HG02642 (cell line): ENCODE data around the gene MTHFR.
A peak's percentile ranks its signal among the peaks of the same experiment; 100 is the strongest.

Experiments used
- ATAC-seq: cut with Tn5 transposase; IDR thresholded peaks from one replicate; pipeline ENCODE4 v1.9.1; 2021; ENCODE audit warnings: mild to moderate bottlenecking; ENCODE audit not compliant: unreplicated experiment, poor library complexity

The MTHFR gene

GRCh38 chr1:11805422-11806306, at the start of gene MTHFR, which contains the start of gene CLCN6:
Gene MTHFR (minus strand): TSS chr1:11805964. CDS start chr1:11803116, 2,848 bp downstream.
Gene CLCN6 (plus strand): TSS chr1:11806191. CDS start chr1:11806263, 72 bp downstream.
- ATAC-seq, result peak; percentile 87

GRCh38 chr1:11855430-11855829, 49.7 kb upstream of the MTHFR start:
- no peak for ATAC-seq

GRCh38 chr1:11854519-11854918, 48.8 kb upstream of the MTHFR start:
- no peak for ATAC-seq

DNA sequence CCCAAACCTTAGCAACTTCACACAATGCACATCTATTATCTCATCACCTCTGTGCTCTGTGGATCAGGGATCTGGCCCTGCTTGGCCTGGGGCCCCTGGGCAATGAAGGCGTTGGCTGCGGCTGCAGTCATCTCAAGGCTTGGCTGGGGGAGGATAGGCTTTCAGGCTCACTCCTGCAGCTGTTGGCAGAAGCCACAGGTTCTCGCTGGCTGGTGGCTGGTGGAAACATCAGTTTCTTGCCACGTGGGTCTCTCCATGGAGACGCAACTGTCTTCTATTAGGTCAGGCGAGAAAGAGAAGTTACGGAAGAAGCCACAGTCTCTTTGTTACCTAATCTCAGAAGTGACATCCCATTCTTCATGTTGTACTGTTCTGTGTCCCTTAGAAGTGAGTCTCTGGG, 45.4 kb upstream of the MTHFR start:
- ATAC-seq, result no peak

- no peak for ATAC-seq
These were observed 44.4 kb upstream of the MTHFR start for GRCh38 chr1:11850156-11850555.

DNA sequence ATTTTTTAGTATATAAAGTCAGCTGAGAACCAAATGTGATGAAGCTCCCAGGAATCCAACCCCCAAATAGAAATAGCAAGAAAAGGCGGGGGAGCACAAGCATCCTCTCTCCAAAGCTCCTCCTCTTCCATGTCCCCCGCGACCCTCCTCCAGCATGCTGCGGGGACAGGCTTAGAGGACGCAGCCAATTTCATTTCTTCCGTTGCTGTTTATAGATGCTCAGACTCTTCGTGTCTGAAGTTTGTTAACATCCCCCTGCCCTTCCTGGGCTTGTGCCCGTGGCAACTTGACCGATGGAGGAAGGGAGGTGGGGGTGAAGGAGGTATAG, 42.6 kb upstream of the MTHFR start:
- ATAC-seq, result no peak

GRCh38 chr1:11847667-11848372, 42.1 kb upstream of the MTHFR start, which contains the start of gene NPPA:
Gene NPPA (minus strand): TSS chr1:11847783. CDS start chr1:11847684, 99 bp downstream.
- no peak for ATAC-seq

DNA sequence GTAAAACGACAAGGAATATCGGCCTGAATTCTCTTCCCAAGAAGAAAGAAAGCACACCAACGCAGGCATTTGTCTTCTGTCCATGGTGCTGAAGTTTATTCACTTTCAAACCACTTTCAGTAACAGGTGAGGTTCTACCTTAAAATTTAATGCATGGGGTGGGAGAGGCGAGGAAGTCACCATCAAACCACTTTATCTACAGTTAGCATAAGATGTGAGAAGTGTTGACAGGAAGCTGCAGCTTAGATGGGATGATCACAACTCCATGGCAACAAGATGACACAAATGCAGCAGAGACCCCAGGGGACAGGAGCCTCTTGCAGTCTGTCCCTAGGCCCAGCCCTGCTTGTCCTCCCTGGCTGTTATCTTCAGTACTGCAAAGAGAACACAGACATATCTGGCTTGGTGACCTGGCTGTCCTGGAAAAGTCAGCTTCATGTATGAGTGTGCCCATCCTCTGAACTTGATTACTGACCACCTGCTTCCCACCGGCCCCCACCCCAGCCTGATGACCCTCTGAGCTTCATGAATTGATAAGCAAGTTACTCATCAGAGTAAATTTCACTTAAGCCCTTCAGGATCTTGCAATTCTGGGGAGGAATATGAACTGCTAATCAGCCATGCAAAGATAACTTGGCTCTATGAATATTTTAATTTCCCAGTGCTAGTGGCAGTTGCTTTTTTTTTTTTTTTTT, 40.0 kb upstream of the MTHFR start:
- ATAC-seq, result no peak

DNA sequence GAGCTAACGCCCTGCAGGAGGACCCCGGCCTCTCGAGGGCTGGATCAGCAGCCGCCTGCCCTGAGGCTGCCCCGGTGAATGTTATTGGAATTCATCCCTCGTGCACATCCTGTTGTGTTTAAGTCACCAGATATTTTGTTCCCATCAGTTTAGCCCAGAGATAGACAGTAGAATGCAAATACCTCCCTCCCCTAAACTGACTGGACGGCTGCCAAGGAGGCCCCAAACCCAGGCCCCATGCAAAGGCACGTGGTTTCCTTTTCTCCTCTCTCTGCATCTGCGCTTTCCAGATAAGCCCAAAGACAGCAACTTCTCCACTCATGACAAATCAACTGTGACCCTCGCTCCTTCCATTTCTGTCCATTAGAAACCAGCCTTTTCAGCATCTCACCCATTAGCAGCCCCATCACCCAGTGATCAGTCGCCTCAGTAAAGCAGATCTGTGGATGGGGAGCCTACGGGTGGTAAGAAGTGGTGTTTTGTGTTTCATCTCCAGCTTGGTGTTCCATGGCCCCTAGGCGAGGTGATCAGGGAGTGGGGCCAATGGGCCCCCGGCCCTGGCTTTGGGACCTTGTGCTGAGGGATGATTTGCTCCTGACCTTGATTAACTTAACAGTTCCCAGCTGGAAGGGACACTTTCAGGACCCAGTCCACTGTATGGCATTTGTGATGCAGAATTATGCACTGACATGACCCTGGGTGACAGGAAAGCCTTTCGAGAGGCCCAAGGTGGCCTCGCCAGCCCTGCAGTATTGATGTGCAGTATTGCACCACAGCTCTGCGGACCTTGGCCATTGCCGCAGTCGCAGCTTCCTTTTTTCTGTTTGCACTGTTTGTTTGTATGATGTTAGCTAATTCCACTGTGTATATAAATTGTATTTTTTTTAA, 36.6 kb upstream of the MTHFR start:
- ATAC-seq, result no peak

DNA sequence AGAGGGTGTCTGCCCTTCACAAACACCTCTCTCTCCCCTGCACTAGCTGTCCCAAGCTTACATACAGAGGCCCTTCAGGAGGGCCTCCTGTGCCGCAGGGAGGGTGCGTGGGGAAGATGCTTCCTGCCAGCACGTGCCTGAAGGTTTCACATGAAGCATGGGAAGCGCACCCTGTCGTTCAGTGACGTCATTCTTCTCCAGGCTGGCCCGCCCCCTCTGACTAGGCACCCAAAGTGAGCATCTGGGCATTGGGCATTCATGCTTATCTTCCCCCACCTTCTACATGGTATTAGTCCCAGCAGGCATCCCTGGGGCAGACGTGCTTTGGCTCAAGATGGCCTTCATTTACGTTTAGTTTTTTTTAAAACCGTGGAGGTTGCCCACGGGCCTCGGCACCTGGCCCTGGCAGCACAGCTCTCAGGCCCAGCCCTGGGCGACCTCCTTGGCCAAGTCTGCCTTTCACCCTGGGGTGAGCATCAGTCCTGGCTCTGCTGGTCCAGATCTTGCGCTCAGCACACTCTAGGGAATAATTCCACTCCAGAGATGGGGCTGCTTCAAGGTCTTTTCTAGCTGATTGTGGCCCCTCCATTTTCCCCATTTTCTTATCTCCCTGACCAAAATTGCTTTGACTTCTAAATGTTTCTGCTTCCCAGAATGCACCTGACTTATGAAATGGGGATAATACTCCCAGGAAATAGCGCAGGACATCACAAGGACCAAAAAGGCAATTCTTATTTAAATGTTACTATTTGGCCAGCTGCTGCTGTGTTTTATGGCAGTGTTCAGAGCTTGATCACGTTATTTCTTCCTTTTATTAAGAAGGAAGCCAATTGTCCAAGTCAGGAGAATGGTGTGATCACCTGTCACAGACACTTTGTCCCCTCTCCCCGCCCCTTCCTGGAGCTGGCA, 35.7 kb upstream of the MTHFR start:
- ATAC-seq, result no peak

GRCh38 chr1:11839727-11840705, 34.3 kb upstream of the MTHFR start:
- no peak for ATAC-seq

DNA sequence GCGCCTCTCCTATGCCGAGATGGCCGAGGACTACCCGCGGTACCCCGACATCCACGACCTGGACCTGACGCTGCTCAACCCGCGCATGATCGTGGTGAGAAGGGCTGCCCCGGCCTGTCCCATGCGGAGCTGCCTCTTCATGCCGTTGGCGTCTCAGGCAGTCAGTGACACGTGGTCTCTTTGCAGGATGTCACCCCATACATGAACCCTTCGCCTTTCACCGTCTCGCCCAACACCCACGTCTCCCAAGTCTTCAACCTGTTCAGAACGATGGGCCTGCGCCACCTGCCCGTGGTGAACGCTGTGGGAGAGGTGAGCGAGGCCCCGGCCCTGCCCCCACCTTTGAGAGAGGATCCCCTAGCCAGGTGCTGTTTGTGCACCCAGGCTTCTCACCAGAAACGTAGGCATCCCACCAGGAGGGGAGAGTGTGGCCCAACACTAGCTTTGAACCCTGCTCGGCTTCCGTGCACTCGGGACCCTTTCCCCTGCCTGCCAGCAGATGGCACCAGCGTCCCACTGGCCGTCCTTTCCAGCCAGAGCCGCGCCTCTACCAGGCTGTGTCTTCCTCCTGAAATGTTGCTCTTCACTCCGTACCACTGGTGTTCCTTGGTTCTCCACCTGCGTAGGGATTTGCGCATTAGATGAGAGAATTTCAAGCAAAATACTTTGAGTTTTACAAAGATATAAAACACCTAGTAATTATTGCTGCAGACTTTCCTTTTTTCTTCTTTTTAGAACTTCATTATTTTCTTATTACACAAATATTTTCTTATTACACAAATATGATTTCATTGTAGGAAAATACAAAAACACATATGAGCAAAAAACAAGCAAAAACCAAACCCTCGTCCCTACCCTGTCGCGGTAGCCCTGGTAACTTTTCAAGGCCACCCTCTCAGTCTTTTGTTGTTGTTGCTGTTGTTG, 32.8 kb upstream of the MTHFR start:
- ATAC-seq, result no peak

DNA sequence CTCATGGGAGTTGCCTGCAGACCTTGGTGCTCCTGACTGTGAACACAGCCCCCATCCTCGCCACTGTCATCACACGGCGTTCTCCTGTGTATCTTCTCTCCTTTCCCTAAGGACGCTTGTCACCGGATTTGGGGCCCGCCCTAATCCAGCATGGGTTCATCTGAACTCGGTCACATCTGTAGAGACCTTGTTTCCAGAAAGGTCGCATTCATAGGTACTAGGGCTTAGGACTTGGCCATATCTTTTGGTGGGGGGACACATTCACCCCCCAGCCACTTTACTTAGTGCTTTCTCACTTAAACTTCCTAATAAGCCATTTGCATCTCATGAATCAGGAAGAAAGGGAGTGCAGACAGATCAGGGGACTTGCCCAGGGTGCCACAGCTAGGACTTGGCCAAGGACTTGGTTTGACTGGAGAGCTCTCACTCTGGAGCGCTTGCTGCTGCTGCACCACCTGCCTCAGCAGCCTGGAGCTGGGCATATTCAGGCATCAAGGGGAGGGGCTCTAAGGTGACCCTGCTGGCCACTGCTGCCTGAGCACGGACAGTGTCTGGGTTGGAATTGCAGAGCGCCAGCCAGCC, 32.1 kb upstream of the MTHFR start:
- no peak for ATAC-seq

DNA sequence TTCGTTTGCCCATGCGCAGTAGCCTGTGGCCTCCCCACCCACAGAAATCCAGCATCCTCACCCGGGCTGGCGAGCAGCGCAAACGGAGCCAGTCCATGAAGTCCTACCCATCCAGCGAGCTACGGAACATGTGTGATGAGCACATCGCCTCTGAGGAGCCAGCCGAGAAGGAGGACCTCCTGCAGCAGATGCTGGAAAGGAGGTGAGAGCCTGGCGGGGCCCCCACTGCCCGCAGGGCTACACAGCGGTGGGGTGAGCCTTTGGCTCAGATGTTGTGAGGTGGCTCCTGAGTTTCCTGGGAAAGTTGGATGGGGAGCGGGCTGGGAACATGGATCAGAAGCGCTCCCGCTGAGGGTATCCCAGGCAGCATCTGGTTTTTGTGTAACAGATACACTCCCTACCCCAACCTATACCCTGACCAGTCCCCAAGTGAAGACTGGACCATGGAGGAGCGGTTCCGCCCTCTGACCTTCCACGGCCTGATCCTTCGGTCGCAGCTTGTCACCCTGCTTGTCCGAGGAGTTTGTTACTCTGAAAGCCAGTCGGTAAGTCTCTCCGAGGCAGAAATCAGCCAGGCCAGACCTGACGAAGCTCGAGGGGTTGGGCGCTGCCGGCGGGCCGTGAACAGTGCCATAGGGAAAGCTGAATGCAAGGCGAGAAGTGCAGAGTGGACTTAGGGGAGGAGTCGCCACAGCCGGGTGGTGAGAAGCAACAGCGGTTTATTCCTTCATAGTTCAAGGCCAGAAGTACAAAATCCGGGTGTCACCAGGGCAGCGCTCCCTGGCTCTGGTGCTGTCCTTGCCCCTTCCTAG, 31.4 kb upstream of the MTHFR start:
- no peak for ATAC-seq

GRCh38 chr1:11835441-11836225, 29.9 kb upstream of the MTHFR start:
- no peak for ATAC-seq
